CD14-positive monocyte (primary cell): ENCODE measurements around the gene SPEF2. TPM values are rescaled to one million over a fixed set of nuclear protein-coding genes. Genes with fewer than 3 reads are reported as not detected.

Experiments
- DNase-seq, 3 donors: peaks; one replicate each; pipeline ENCODE4 v3.0.0-alpha.2; 2011 to 2022
- H2AFZ ChIP-seq: 2 replicates; pipeline ENCODE4 v1.6.0; 2012; ENCODE audit warnings: mild to moderate bottlenecking, low read depth, low read length, inconsistent platforms; ENCODE audit not compliant: insufficient read depth, poor library complexity, severe bottlenecking
- H3K27ac ChIP-seq, 2 donors: 1 replicate in 1 of 2; 2 replicates in 1 of 2; pipeline ENCODE4 v1.5.1; 2012 to 2013; ENCODE audit warnings: low read length in 2 of 2, control low read depth in 1 of 2, inconsistent platforms in 1 of 2, low read depth in 1 of 2, mild to moderate bottlenecking in 1 of 2
- H3K27me3 ChIP-seq, 2 donors: one replicate each; pipeline versions ENCODE4 v1.6.0 to v1.6.1; 2011 to 2013; ENCODE audit warnings: low read length in 2 of 2; ENCODE audit not compliant: control insufficient read depth in 2 of 2, insufficient read depth in 2 of 2
- H3K36me3 ChIP-seq, 2 donors: replicated peaks in 1 of 2; 1 replicate in 1 of 2; 2 replicates in 1 of 2; pipeline versions ENCODE4 v1.5.1 to v1.6.1; 2012 to 2013; ENCODE audit warnings: low read length in 2 of 2, control low read depth in 1 of 2, inconsistent platforms in 1 of 2, mild to moderate bottlenecking in 1 of 2; ENCODE audit not compliant: insufficient read depth in 2 of 2, control insufficient read depth in 1 of 2
- H3K4me1 ChIP-seq, 2 donors: 1 replicate in 1 of 2; 2 replicates in 1 of 2; pipeline versions ENCODE4 v1.5.1 to v1.6.1; 2012 to 2013; ENCODE audit warnings: low read length in 2 of 2, control low read depth in 1 of 2, inconsistent platforms in 1 of 2, mild to moderate bottlenecking in 1 of 2, moderate library complexity in 1 of 2; ENCODE audit not compliant: insufficient read depth in 2 of 2, control insufficient read depth in 1 of 2
- H3K4me2 ChIP-seq: replicated peaks from 2 replicates; pipeline ENCODE3; 2012; ENCODE audit warnings: low read length, moderate library complexity, mild to moderate bottlenecking; ENCODE audit not compliant: poor library complexity, severe bottlenecking; ENCODE audit errors: extremely low read depth
- H3K4me3 ChIP-seq, 3 experiments: fragments of 200-600 bp in 1 of 3; sonication (generic) in 1 of 3; replicated peaks in 1 of 3; 1 replicate in 2 of 3; 2 replicates in 1 of 3; pipeline ENCODE4 v1.5.1; 2011 to 2013; ENCODE audit warnings: low read length in 3 of 3, mild to moderate bottlenecking in 3 of 3, control low read depth in 2 of 3, low read depth in 2 of 3, inconsistent platforms in 1 of 3, moderate library complexity in 1 of 3
- H3K79me2 ChIP-seq: 2 replicates; pipeline ENCODE4 v1.6.0; 2012; ENCODE audit warnings: mild to moderate bottlenecking, control low read depth, inconsistent platforms, low read length, moderate library complexity; ENCODE audit not compliant: insufficient read depth
- H3K9ac ChIP-seq: 2 replicates; pipeline ENCODE4 v1.6.0; 2017; ENCODE audit warnings: low read length, mild to moderate bottlenecking; ENCODE audit not compliant: insufficient read depth, poor library complexity, severe bottlenecking
- H3K9me3 ChIP-seq, 2 donors: replicated peaks in 1 of 2; 1 replicate in 1 of 2; 2 replicates in 1 of 2; pipeline versions ENCODE4 v1.5.1 to v1.6.1; 2012 to 2013; ENCODE audit warnings: low read length in 2 of 2, control low read depth in 1 of 2; ENCODE audit not compliant: control insufficient read depth in 1 of 2, insufficient read depth in 1 of 2
- H4K20me1 ChIP-seq: 2 replicates; pipeline ENCODE4 v1.6.0; 2012; ENCODE audit warnings: mild to moderate bottlenecking, low read length, control low read depth, moderate library complexity; ENCODE audit not compliant: insufficient read depth
- H3K27ac Mint-ChIP-seq, 7 donors: one replicate each; pipeline ENCODE4 v1.8.0; 2020; ENCODE audit warnings: mild to moderate bottlenecking in 7 of 7, mixed read lengths in 7 of 7, moderate library complexity in 6 of 7, inconsistent platforms in 2 of 7
- H3K27me3 Mint-ChIP-seq, 3 donors: one replicate each; pipeline ENCODE4 v1.8.0; 2021 to 2022; ENCODE audit warnings: low read depth in 3 of 3, mild to moderate bottlenecking in 3 of 3, mixed read lengths in 3 of 3, moderate library complexity in 3 of 3, inconsistent platforms in 1 of 3
- H3K36me3 Mint-ChIP-seq, 2 donors: one replicate each; pipeline ENCODE4 v1.8.0; 2020; ENCODE audit warnings: mixed read lengths in 2 of 2, inconsistent platforms in 1 of 2, mild to moderate bottlenecking in 1 of 2
- H3K4me1 Mint-ChIP-seq: one replicate; pipeline ENCODE4 v1.8.0; 2020; ENCODE audit warnings: mild to moderate bottlenecking, mixed read lengths
- H3K4me3 Mint-ChIP-seq, 2 donors: one replicate each; pipeline ENCODE4 v1.8.0; 2020; ENCODE audit warnings: mild to moderate bottlenecking in 2 of 2, mixed read lengths in 2 of 2, moderate library complexity in 1 of 2
- H3K9me3 Mint-ChIP-seq, 7 donors: one replicate each; pipeline ENCODE4 v1.8.0; 2020 to 2022; ENCODE audit warnings: mixed read lengths in 7 of 7, mild to moderate bottlenecking in 6 of 7, moderate library complexity in 6 of 7, inconsistent platforms in 2 of 7
- WGBS: methylation state at CpG from one replicate; pipeline ENCODE4 v1.1.5; 2013; ENCODE audit warnings: missing lambda C conversion rate; ENCODE audit not compliant: insufficient coverage; 5-methylcytosine and 5-hydroxymethylcytosine counted together
- intact Hi-C, 2 donors: fragments of 100-400 bp; cut with micrococcal nuclease; formaldehyde crosslinking; loops; one replicate each; pipeline versions ENCODE4 v1.15.0 to v1.15.1; 2023
- polyA plus RNA-seq, 3 donors: library from polyadenylated mRNA; depleted of rRNA in 1 of 3; unstranded in 2 of 3; stranded (reverse) in 1 of 3; fragments of 300-500 nt in 2 of 3; fragments of >200 nt in 1 of 3; fragmentation: Illumina TruSeq in 2 of 3; gene quantifications; 1 replicate in 2 of 3; 2 replicates in 1 of 3; pipeline ENCODE4 v1.2.3, GENCODE V29; 2012 to 2021
- TF ChIP-seq, protein P1 (sequence below): fragments of 200-600 bp; IDR thresholded peaks from one replicate; pipeline ENCODE4 v1.8.0; 2022; ENCODE audit warnings: antibody characterized with exemption, mild to moderate bottlenecking

Gene SPEF2
- polyA plus RNA-seq, 3 donors, result 0.46 to 0.96 (median 0.48) TPM

- Histone ChIP-seq H3K4me2 (no peak overlapping the region), H3K9me3 (no peaks in the 10 kb centered on the region), H3K4me1 (no peaks in the 10 kb centered on the region), H3K27ac (no peak overlapping the region), H3K27me3 (no peaks in the 10 kb centered on the region), H4K20me1 (no peaks in the 10 kb centered on the region), H3K9ac (no peak overlapping the region), H3K79me2 (no peaks in the 10 kb centered on the region), H3K36me3 (no peaks in the 10 kb centered on the region), H3K4me3 (no peak overlapping the region), H2AFZ (no peak overlapping the region)
- no peaks in the 10 kb centered on the region for H3K36me3 Mint-ChIP-seq
- H3K27ac Mint-ChIP-seq, result peak overlapping the region in 1 of 7 donors; percentile 58
- no peaks in the 10 kb centered on the region for H3K9me3 Mint-ChIP-seq
- no peak for DNase-seq
- WGBS, result 93% methylated on average over 4 of the region's 8 CpGs
- H3K4me1 Mint-ChIP-seq, result peaks cover 5% of the 10 kb centered on the region
- peaks cover 0 to 1% (median 0%) of the 10 kb centered on the region in 3 donors for H3K27me3 Mint-ChIP-seq
- intact Hi-C loops, result no loop called here
- H3K4me3 Mint-ChIP-seq, result no peak overlapping the region
- TF ChIP-seq, protein P1, sequence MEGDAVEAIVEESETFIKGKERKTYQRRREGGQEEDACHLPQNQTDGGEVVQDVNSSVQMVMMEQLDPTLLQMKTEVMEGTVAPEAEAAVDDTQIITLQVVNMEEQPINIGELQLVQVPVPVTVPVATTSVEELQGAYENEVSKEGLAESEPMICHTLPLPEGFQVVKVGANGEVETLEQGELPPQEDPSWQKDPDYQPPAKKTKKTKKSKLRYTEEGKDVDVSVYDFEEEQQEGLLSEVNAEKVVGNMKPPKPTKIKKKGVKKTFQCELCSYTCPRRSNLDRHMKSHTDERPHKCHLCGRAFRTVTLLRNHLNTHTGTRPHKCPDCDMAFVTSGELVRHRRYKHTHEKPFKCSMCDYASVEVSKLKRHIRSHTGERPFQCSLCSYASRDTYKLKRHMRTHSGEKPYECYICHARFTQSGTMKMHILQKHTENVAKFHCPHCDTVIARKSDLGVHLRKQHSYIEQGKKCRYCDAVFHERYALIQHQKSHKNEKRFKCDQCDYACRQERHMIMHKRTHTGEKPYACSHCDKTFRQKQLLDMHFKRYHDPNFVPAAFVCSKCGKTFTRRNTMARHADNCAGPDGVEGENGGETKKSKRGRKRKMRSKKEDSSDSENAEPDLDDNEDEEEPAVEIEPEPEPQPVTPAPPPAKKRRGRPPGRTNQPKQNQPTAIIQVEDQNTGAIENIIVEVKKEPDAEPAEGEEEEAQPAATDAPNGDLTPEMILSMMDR, result no peak
These were observed 177.2 kb downstream of the SPEF2 start for GRCh38 chr5:35794684-35795375.

GRCh38 chr5:35799181-35799580, 181.5 kb downstream of the SPEF2 start:
- H3K9ac ChIP-seq, result no peak overlapping the region
- no peaks in the 10 kb centered on the region for H4K20me1 ChIP-seq
- Mint-ChIP-seq H3K36me3 (no peaks in the 10 kb centered on the region), H3K27me3 (peaks cover 0 to 4% (median 2%) of the 10 kb centered on the region in 3 donors), H3K9me3 (no peaks in the 10 kb centered on the region), H3K27ac (no peak overlapping the region), H3K4me3 (no peak overlapping the region), H3K4me1 (peaks cover 5% of the 10 kb centered on the region)
- no peaks in the 10 kb centered on the region for H3K4me1 ChIP-seq
- no peak for DNase-seq
- H3K4me2 ChIP-seq, result no peak overlapping the region
- intact Hi-C loops, result no loop called here
- H3K27me3 ChIP-seq, result no peaks in the 10 kb centered on the region
- no peaks in the 10 kb centered on the region for H3K36me3 ChIP-seq
- no peak overlapping the region for H2AFZ ChIP-seq
- TF ChIP-seq, protein P1, result no peak
- no peak overlapping the region for H3K4me3 ChIP-seq
- H3K79me2 ChIP-seq, result no peaks in the 10 kb centered on the region
- H3K9me3 ChIP-seq, result no peaks in the 10 kb centered on the region
- no peak overlapping the region for H3K27ac ChIP-seq
